PFSK-1 (cell line): Measurements from ENCODE around the gene ZC3H10.

ENCODE experiments used
- FOXP2 ChIP-seq: optimal IDR thresholded peaks from 2 replicates; pipeline ENCODE3; 2011; ENCODE audit warnings: borderline replicate concordance, control low read depth, inconsistent platforms; ENCODE audit not compliant: insufficient read depth; ENCODE audit errors: extremely low read length, extremely low read depth
- SIN3A ChIP-seq: IDR thresholded peaks from 2 replicates; pipeline ENCODE4 v1.6.1; 2012; ENCODE audit warnings: mild to moderate bottlenecking, low read length, moderate library complexity, borderline replicate concordance; ENCODE audit not compliant: insufficient read depth

DNA sequence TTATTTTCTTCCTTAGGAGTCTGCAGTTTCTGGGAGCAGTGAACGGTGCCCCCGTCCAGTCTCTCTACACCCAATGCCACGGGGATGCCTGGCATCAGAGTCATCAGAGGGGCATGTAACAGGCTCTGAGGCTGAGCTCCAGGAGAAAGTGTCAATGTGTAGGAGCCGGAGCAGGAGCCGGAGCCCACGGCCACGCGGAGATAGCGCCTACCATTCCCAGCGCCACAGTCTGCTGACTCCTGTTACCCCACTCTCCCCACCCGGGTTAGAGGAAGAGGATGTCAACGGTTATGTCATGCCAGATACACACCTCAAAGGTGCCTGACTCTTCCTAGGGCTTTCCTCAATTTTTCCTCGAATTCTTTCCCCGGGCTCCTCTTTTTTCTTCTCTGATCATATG, 17.0 kb upstream of the ZC3H10 start:
- TF ChIP-seq SIN3A: no peak
- TF ChIP-seq FOXP2: no peak
